GM19025 (cell line): Measurements from ENCODE around the gene AVP.

Experiments used
- ATAC-seq: cut with Tn5 transposase; IDR thresholded peaks from one replicate; pipeline ENCODE4 v1.9.1; 2021; ENCODE audit warnings: mild to moderate bottlenecking, low read depth, moderate library complexity; ENCODE audit not compliant: unreplicated experiment

The AVP gene

DNA sequence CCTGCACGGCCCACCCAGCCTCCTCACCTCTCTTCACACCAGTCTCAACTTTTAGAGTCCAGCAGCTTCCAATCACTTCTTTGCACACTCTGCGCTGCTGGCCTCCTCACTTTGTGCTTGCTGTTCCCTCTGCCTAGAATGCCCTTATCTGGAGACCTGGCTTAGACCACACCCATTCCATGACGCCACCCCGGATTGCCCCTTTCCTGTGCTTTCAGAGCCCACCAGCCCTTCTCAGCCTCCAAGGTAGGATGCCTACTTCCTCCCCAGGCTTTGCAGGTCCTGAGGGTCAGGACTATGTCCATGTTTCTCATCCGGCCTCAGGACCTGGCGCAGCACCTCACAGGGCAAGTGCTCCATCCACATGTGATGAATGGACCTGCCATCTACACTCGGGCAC is 27.0 kb upstream of the AVP start:
- ATAC-seq = no peak

DNA sequence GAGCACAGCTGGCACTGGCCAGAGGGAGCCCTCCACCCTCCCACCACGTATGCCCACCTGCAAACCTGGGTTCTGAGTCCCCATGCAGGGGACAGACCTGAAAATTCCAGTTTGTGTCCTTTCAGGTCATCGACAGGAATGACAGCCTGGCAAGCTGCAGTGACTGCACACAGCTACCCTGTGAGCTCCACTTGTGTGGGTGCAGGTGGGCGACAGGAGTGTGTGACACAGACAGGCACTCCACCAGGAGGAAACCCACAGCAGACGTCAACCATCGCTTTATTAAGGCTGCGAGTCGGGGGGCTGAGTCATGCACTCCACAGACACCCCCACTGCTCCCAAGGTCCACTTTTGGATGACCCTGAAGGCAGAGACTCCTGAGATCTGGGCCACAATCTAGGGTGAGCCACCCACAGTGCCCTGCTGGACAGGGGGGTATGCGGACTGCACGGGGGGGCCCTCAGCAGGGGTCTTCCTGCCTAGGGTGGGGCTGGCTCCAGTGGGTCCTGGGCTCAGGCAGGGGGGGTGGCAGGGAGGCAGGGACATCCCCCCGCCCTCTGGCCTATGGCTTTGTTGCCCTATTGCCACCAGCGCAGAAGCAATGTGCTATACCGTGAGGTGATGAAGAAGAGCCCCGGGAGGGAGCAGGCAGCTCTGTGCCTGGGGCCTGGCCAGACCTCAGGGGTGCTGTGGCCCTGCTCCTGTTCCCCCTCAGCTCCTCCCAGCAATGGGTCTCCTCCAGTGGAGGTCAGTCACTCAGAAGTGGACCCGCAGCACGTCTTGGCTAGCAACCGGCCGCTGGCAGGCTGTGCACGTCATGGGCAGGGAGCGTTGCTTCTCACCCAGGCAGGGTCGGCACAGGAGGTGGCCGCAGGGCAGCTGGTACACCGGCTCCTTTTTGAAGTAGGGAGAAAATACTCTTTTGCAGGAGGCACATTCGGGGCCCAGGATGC is 25.1 kb upstream of the AVP start:
- ATAC-seq = no peak

DNA sequence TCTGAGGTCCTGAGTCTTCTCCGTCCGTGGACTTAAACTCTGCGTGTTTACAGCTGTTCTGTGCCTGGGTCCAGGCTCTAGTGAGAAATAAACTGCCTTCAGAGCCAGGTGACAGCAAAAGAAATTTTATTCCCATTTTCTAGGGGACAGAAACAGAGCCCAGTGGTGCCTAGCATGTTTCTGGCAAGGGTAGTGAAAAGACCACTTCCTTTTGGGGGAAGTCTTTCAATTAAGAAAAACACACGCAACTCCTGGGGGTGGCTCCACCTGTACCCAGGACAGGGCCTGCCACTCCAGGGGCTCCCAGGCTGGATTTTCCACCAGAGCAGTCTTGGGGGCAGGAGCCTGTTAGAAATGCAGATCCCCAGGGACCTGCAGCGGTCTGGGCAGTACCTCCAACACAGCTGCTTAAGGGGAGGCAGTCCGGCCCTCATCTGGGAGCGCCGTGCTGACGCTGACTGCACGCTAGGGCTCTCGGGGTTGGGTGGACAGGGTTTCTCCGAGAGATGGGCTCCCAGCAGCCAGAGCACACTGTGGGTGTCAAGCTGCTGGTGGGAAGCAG is 23.0 kb upstream of the AVP start:
- ATAC-seq = no peak

DNA sequence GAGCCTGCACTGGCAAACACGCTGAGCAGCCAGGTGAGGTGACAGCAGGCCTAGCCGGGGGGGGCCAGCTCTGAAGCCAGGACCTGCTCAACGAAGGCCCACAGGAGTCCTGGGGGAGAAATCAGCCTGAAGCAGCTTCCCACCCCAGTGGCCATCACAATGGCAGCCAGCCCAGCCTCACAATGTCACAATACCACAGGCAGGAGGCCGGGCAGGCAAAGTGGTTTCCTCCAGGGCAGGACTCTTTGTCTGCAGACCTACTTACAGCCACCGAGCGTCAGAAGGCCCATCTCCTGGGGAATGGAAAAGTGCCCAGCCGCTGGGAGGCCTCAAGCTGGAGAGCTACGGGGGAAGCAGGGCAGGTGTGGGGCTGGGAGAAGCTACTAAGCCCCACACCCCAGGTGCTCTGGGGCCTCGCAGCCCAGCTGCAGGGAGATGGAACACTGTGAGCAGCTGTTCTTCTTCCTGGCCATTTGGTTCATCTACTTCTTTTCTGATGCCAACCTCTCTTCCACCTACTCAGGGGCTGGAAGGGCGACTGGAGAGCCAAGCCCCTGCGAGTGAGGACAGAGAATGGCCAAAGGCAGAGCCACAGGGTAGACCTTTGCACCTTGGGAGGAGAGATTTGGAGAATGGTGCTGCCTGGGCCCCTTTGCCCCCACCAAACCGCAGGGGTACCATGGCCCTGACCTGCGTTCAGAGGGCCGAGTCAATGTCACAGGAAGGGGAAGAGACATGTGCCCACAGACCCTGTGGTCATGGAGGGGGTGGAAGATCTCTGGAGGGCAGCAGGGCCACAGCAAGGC is 22.3 kb upstream of the AVP start:
- ATAC-seq = no peak

DNA sequence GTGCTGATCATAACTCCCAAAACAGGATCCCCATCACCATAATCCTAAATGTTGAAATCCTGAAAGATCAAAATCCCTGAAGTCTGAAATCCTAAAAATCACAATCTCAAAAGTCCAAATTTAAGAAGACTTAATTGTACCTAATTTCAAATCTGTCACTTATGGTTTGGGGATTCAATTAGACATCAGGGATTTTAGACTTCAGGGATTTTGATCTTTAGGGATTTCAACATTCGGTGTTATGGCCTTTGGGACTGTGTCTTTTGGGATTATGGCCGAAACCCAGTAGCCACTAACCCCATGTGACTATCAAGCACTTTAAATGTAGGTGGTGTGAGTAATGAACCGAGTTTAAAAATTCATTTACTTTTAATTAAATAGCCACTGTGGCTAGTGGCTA is 21.7 kb upstream of the AVP start:
- ATAC-seq = no peak

DNA sequence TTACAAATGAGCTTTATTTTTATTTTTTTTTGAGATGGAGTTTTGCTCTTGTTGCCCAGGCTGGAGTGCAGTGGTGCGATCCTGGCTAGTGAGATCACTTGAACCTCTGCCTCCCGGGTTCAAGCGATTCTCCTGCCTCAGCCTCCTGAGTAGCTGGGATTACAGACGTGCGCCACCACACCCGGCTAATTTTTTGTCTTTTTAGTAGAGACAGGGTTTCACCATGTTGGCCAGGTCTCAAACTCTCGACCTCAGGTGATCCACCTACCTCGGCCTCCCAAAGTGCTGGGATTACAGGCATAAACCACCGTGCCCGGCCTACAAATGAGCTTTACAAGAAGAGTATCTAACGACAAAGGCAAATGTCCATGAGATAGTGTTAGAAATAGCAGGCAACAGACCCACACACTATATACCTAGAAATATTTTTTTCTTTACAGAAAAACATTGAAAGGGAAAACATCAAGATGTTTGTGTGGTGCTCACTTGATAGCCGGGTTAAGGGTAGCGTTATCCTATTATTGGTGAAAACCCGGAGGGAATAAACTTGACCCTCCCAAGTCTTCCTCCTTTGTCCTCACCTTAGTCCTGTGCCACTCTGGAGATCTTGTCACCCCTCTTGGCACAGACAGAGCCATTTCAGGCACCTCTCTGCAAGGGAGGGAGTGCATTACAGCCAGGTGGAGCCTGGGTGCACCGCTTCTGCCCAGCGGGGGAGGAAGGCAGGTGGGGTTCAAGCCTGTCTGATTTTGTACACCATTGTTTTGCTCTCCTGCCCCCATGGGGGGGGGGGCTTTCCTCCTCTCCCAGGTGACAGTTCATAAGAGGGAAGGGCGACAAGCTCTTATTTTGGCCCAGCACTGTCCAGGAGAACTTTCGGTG is 21.0 kb upstream of the AVP start:
- ATAC-seq = no peak

DNA sequence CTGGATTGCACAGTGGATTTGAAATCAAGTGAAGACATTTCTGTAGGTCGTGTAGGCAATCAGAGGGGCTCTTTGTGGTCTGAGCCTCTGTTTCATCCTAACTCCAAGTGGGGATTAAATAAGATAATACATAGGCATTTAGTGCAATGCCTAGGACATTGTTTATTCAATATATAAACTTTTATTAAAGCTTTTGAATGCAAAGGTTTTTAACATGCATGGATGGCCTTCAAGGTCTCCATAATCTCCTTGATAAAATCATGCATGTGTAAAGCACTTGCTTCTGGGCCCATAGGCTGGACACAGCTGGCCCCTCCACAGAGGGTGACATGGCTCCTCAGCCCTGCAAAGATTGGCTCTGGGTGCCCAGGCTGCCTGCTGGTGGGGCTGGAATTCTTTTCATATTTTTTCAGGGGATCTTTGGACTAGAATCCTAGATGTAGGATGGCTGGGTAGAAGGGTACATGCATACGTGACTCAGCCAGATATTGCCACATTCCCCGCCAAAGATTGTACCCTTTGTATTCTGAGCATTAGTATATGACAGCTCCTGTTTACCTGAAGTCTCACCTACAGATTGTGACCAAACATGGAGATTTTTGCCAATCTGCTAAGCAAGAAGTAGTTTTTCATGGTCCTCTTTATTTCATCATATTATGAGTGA is 19.0 kb upstream of the AVP start:
- no peak for ATAC-seq

DNA sequence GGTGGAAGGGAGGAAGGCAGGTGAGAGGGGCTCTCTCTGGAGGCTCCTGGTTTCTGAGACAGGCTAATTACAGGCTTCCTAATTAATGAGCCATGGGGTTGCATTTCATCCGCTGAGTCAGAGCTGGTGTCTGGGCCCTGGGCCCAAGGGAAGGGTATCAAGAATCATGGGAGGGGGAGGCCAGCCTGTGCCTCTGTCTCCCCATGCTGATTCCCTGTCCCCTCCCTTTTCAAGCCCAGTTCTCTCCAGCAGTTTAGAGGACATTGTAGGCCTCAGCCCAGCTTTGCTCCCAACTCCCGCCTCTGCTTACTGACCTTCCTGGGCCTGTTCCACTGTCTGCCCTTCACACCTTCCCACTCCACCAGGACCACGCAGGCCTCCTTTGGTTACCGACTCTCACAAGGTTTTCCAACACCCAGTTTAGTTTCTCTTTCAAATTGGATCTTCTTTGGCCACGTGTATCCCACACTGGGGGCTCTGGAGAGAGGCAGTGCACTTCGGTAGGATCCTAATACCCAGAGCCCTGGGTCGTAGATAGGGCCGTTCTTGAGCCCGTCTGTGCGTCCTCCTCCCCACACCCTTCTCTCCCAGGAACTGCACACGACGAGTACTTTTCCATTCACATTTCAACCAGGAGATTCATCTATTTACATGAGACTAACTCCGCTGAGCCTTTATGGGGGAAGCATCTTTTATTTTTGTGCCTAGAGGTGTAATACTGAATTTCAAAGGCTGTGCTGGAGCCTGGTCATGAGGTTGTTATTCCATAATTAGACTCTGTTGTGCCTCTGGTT is 18.2 kb upstream of the AVP start:
- ATAC-seq = no peak

DNA sequence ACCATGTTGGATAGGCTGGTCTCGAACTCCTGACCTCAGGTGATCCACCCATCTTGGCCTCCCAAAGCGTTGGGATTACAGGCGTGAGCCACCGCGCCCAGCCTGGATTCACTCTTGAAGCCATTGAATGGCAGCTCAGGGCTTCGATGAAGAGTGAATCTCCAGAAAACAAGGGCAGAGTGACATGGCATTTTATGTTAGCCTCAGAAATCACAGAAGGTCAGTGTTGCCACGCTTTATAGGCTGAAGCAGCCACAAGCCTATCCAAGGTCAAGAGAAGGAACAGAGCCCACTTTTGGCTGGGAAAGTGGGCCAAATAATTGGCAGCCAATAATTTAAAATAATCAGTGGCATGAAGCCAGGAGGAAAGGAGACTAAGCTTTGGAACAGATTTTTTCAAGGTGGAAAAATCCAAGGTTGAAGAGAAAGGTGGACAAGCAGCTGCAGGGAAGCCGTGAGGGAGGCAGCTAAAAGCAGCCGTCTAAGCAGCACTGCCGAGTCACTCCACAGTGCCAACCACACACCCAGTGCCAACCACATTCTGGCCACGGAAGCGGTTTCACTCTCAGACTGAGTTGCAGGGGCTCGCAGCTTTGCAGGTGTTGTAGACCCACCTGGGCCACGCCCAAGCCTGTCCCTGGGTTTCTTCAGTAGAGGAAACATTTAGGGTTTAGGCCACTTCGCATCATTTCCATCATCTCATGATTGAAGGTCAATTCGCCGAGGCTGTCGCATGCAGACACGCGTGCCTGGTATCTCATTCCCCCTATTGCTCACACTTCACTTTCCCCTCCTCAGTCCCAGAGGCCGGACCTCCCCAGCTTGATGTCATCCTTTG is 17.4 kb upstream of the AVP start:
- no peak for ATAC-seq

DNA sequence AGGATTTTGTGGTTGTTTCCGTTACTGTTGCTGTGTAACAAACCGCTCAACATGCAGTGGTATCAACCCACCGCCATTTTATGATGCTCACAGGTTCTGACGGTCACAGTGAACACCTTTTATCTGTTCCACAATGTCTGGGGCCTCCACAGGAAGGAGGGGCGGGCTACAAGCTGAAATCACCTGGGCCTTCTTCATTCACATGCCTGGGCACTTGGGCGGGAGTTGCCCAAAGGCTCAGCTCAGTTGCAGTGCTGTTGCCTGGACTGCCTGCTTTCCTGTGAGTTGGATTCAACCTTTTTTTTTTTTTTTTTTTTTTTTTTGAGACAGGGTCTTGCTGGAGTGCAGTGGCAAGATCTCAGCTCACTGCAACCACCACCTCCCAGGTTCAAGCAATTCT is 16.7 kb upstream of the AVP start:
- ATAC-seq = no peak

DNA sequence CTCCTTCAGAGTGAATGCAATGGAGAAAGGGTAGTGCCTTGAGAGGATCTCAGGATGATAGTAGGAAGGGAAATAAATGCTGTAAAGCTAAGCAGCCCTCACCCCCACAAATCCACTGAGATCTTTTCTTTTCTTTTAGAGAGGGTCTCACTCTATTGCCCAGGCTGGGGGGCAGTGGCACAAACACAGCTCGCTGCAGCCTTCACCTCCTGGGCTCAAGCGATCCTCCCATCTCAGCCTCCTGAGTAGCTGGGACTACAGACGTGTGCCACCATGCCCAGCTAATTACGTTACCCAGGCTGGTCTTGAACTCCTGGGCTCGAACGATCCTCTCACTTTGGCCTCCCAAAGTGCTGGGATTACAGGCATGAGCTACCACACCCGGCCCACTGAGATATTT is 16.0 kb upstream of the AVP start:
- ATAC-seq = no peak

DNA sequence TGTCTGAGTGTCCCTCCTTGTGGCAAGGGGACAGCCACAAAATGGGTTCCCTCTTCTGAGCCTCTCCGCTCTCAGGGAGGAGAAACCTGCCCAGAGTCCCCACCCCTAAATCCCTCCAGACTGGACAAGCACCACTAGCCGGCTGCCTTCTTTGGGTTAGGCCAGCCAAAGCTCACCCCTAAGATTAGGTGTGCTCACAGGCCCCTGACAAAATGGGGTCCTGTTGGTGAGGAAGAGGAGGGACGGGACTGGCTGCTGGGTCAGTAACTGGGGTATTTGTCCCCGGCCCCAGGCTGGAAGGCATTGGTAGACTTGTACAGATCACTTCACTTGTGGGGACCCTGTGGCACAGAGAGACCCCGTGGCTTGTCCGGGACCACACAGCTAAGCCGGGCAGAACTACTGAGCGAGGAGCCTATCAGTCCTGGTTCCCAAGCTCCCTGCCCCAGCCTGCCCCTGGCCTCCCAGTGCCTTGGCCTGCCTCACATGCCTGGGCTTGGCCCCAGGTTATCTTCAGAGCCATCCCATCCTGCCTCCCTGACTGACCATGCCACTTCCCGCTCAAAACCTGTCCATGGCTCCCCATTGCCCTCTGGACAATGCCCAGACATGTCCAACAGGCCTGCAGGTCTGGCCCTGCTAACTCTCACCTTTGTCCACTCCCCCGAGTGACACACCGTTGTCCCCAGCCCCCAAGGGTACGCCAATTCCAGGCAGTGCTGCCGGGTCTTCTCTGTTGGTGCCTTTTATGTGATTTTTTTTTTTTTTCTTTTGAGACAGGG is 10.5 kb upstream of the AVP start:
- no peak for ATAC-seq

DNA sequence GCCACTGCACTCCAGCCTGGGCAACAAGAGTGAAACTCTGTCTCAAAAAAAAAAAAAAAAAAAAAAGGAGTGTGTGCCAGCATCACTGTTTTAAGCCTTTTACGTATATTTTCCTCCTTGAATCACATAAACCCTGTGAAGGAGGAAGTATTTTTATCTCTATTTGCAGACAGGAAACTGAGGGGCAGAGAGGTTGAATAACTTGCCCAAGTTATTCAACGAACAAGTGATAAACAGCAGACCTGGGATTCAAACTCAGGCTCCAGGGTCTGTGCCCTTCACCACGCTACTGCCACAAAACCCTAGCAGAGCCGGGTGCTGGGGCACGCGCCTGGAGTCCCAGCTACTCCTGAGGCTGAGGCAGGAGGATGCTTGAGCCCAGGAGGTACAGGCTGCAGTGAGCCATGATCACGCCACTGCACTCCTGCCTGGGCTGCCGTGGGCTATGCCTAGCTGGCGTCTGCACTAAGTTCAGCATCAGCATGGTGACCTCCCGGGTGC is 9.4 kb upstream of the AVP start:
- ATAC-seq = no peak

DNA sequence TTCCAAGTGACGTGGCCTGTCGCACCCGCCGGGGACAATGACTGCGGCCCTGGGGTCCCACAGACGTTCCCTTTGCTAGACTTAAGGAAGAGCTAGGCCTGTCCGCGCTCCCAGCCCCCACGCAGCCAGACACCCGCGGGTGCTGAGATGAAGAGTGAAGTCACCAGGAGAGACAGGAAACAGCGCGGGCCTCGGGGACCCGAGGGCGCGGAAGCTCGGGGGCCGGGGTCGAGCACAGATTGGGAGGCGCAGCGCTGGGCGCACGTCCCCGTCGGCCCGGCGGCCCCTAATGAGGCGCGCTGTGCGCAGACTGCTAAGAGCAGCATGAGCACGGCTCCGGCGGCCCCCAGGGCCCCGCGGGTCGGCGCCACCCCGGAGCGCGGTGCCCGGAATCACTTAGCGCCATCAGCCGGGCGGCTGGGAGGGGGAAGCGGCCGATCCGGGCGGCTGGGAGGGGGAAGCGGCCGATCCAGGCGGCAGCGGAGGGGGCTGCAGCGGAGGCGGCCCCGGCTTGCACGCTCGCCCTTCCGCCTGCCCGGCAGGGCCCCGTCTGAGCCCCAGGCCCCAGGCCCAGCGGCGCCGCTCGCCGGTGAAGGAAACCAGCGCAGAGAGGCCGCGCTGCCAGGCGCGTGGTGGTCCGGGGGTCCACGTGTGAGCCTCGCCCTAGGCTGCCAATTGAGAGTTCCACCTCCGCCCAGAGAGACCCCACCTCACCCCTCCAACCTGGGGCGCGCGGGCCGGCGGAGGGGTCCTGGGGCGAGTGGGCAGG is 8.3 kb upstream of the AVP start:
- ATAC-seq = no peak

DNA sequence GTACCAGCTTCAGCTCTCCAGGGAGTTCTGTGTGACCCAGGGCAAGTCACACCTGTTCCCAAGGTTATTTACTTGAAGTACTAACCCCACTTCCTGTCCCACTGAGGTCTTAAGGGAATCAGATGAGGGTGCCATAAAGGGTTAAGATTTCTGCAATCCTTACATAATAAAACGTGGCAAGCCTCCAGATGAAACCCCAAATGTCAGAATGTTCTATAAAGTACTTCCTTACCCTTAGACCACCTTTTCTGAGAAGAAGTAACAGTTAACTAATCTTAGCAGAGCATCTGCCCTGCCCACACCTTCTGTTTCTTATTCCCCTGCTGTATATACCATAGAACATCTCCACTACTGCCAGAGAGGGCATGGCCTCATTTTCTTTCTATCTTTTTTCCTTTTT is 6.0 kb upstream of the AVP start:
- no peak for ATAC-seq

DNA sequence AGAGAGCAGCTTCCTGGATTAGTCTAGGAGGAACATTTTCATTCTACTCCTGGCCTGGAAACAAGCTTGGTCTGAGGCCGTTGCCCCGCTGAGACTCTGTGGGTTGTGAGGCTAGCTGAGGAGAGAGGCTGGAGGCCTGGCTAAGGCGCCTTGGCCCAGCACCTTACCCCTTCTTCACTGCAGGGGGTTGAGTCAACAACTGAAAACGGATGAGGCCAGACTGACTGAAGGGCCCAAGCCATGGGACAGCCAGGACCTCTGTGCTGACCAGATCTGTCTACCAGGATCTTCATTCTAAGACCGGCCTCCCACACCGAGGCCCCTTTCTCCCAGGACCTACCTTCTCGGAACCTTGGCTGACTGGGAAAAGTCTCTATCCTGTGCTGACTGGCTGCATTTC is 3.5 kb upstream of the AVP start:
- no peak for ATAC-seq
